HEK293T (cell line): ENCODE results near the gene HPF1.

Source experiments
- CTCF ChIA-PET: fragments of 350-600 bp; formaldehyde crosslinking; extraction: SDS; loops from one replicate; lab custom pipeline; 2021; ENCODE audit warnings: antibody characterized with exemption, inconsistent platforms; lab: Yijun Ruan, JAX
- POLR2A ChIA-PET: fragments of 350-600 bp; formaldehyde crosslinking; extraction: SDS; loops from one replicate; lab custom pipeline; 2020; ENCODE audit warnings: antibody characterized with exemption, inconsistent platforms; lab: Yijun Ruan, JAX
- DNase-seq: peaks from one replicate; pipeline ENCODE4 v3.0.0; 2012; ENCODE audit warnings: mixed read lengths; ENCODE audit errors: extremely low spot score
- ARNT ChIP-seq: fragments of 450-650 bp; IDR thresholded peaks from 2 replicates; pipeline ENCODE4 v1.6.1; 2017; ENCODE audit warnings: mild to moderate bottlenecking
- BHLHE40 ChIP-seq: fragments of 450-650 bp; IDR thresholded peaks from 2 replicates; pipeline ENCODE4 v1.6.1; 2016; ENCODE audit warnings: mild to moderate bottlenecking, moderate library complexity, borderline replicate concordance
- CTBP1 ChIP-seq: fragments of 450-650 bp; IDR thresholded peaks from 2 replicates; pipeline ENCODE4 v1.6.1; 2016; ENCODE audit warnings: borderline replicate concordance
- ELF4 ChIP-seq: fragments of 450-650 bp; IDR thresholded peaks from 2 replicates; pipeline ENCODE4 v1.6.1; 2017; ENCODE audit warnings: antibody characterized with exemption
- FOXA1 ChIP-seq: fragments of 450-650 bp; IDR thresholded peaks from 2 replicates; pipeline ENCODE4 v1.6.1; 2016; ENCODE audit warnings: mild to moderate bottlenecking
- FOXK2 ChIP-seq: fragments of 450-650 bp; IDR thresholded peaks from 2 replicates; pipeline ENCODE4 v1.6.1; 2016; ENCODE audit warnings: mild to moderate bottlenecking
- FOXM1 ChIP-seq: fragments of 450-650 bp; IDR thresholded peaks from 2 replicates; pipeline ENCODE4 v1.6.1; 2017; ENCODE audit warnings: mild to moderate bottlenecking, borderline replicate concordance
- HDGF ChIP-seq: fragments of 450-650 bp; IDR thresholded peaks from 2 replicates; pipeline ENCODE4 v1.6.1; 2017; ENCODE audit warnings: antibody characterized with exemption, borderline replicate concordance
- L3MBTL2 ChIP-seq: fragments of 450-650 bp; conservative IDR thresholded peaks from 2 replicates; pipeline ENCODE4 v1.6.1; 2016; ENCODE audit warnings: mild to moderate bottlenecking
- LEF1 ChIP-seq: fragments of 450-650 bp; IDR thresholded peaks from 2 replicates; pipeline ENCODE4 v1.6.1; 2017; ENCODE audit warnings: mild to moderate bottlenecking, borderline replicate concordance
- NFRKB ChIP-seq: fragments of 450-650 bp; IDR thresholded peaks from 2 replicates; pipeline ENCODE4 v1.6.1; 2016; ENCODE audit warnings: mild to moderate bottlenecking, moderate library complexity
- SP1 ChIP-seq: fragments of 450-650 bp; IDR thresholded peaks from 2 replicates; pipeline ENCODE4 v1.6.1; 2017
- SUZ12 ChIP-seq: fragments of 450-650 bp; IDR thresholded peaks from 2 replicates; pipeline ENCODE4 v1.6.1; 2016; ENCODE audit warnings: mild to moderate bottlenecking
- TARDBP ChIP-seq: fragments of 450-650 bp; IDR thresholded peaks from 2 replicates; pipeline ENCODE4 v1.6.1; 2016
- ZNF384 ChIP-seq: fragments of 450-650 bp; IDR thresholded peaks from 2 replicates; pipeline ENCODE4 v1.6.1; 2016
- TF ChIP-seq, protein P1 (sequence below): fragments of 450-650 bp; IDR thresholded peaks from 2 replicates; pipeline ENCODE4 v1.6.1; 2016

HPF1 gene

GRCh38 chr4:169715826-169716225, 41.9 kb downstream of the HPF1 start:
- TF ChIP-seq LEF1 (no peak), FOXA1 (no peak), L3MBTL2 (no peak)
- ChIA-PET POLR2A (no interaction called here), CTCF (no interaction called here)
- no peak for DNase-seq

DNA sequence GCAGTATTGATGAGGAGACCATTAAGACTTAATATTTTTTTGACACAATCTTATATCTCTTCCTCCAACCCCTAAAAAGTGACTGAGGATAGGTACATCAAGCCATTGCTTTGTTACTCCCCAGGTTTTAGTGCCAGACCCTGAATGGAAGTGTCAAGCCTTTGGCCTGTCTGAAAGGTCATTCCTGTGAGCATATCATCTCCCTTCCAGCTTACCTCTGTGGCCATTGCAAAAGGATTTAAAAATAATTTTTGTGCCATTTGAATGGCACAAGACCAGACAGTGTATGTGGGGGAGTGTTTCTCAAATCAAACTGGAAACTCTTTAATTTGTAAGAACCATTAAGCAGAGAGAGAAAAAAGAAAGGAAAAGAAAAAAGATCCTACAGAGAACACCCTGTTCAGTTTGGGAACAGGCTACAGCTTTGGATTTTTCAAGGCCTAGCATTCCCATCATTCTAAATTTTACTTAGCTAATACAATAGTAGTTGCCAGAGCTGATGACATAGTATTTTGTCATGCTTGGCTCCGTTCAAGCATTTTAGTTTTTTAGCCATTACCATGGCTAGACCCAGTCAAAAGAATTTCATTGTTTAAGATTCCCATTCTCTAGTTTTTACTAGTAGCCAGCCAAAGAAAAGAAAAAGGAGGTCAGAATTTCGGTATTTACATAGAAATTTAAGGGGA, 49.6 kb downstream of the HPF1 start:
- no peak for TF ChIP-seq SUZ12
- TF ChIP-seq, protein P1, sequence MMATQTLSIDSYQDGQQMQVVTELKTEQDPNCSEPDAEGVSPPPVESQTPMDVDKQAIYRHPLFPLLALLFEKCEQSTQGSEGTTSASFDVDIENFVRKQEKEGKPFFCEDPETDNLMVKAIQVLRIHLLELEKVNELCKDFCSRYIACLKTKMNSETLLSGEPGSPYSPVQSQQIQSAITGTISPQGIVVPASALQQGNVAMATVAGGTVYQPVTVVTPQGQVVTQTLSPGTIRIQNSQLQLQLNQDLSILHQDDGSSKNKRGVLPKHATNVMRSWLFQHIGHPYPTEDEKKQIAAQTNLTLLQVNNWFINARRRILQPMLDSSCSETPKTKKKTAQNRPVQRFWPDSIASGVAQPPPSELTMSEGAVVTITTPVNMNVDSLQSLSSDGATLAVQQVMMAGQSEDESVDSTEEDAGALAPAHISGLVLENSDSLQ: no peak
- TF ChIP-seq FOXA1: no peak
- no peak for TF ChIP-seq ARNT
- ChIA-PET POLR2A (no interaction called here), CTCF (no interaction called here)
- no peak for DNase-seq

GRCh38 chr4:169698331-169698730, 59.4 kb downstream of the HPF1 start:
- CTCF ChIA-PET: interaction anchor here (0.6 to 1.2 kb wide), 2 partner anchors 85 to 562 kb away, joined by 3 read pairs; no protein-coding TSS in a partner anchor
- POLR2A ChIA-PET: no interaction called here
- TF ChIP-seq FOXA1 (no peak), TARDBP (no peak), L3MBTL2 (no peak), ZNF384 (no peak), ARNT (no peak), LEF1 (no peak), NFRKB (no peak), FOXK2 (no peak), HDGF (no peak), SUZ12 (no peak), FOXM1 (no peak), BHLHE40 (no peak), SP1 (no peak), CTBP1 (no peak)
- TF ChIP-seq, protein P1: no peak
- DNase-seq: no peak

GRCh38 chr4:169690787-169691186, 67.0 kb downstream of the HPF1 start:
- no peak for DNase-seq
- no peak for TF ChIP-seq TARDBP
- no peak for TF ChIP-seq CTBP1
- no peak for TF ChIP-seq FOXA1
- no peak for TF ChIP-seq BHLHE40
- no peak for TF ChIP-seq SUZ12
- TF ChIP-seq, protein P1: no peak
- no peak for TF ChIP-seq NFRKB
- TF ChIP-seq HDGF: no peak
- no peak for TF ChIP-seq L3MBTL2
- no peak for TF ChIP-seq FOXM1
- no peak for TF ChIP-seq SP1
- no peak for TF ChIP-seq LEF1
- no peak for TF ChIP-seq ZNF384
- no peak for TF ChIP-seq ARNT
- ChIA-PET CTCF (interaction anchor here (0.6 to 0.7 kb wide), 3 partner anchors 9 to 72 kb away, joined by 3 read pairs; no protein-coding TSS in a partner anchor), POLR2A (no interaction called here)

DNA sequence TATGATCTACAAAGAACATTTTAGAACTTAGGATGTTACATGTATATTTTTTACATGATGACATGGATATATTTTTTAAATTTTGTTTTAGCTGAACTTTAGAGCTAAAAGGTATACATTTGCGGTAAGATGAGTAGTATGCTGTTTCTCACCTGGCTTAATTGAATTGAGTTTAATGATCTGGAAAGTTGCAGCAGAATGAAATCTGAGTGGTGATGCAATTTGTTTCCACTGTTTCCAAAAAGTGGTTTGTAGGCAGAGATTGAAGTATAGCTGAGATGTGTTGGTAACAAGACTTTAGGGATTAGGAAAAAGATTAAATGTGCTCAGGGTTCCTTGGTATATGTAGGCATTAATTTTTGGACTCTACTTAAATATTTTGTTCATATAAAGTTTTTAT, 68.1 kb downstream of the HPF1 start:
- POLR2A ChIA-PET: no interaction called here
- CTCF ChIA-PET: no interaction called here
- TF ChIP-seq L3MBTL2: no peak
- no peak for TF ChIP-seq NFRKB
- no peak for TF ChIP-seq BHLHE40
- TF ChIP-seq ARNT: no peak
- no peak for TF ChIP-seq SUZ12
- no peak for TF ChIP-seq SP1
- no peak for TF ChIP-seq LEF1
- no peak for TF ChIP-seq FOXK2
- no peak for TF ChIP-seq FOXA1
- DNase-seq: no peak

GRCh38 chr4:169682372-169683047, 75.2 kb downstream of the HPF1 start:
- ChIA-PET CTCF (no interaction called here), POLR2A (interaction anchor here (0.8 kb wide), 1 partner anchor 10 kb away, joined by 3 read pairs; no protein-coding TSS in a partner anchor)
- TF ChIP-seq TARDBP (no peak), NFRKB (no peak), ZNF384 (no peak), CTBP1 (no peak), FOXM1 (no peak), L3MBTL2 (no peak), HDGF (no peak), FOXK2 (no peak), ELF4 (no peak), LEF1 (no peak)
- TF ChIP-seq, protein P1: no peak
- no peak for DNase-seq
